Activated CD4-positive, alpha-beta T cell treated with anti-CD3 and anti-CD28 coated beads for 48 hours (primary cell): ENCODE measurements around the gene PACS1.
"Not testable (repeated sequence)": the region's sequence is repeated elsewhere in the genome, so short reads cannot be mapped to it uniquely, and the experiment has no call there.

Experiments used
- DNase-seq: peaks from one replicate; pipeline ENCODE4 v3.0.0-alpha.2; 2020

PACS1 gene

DNA sequence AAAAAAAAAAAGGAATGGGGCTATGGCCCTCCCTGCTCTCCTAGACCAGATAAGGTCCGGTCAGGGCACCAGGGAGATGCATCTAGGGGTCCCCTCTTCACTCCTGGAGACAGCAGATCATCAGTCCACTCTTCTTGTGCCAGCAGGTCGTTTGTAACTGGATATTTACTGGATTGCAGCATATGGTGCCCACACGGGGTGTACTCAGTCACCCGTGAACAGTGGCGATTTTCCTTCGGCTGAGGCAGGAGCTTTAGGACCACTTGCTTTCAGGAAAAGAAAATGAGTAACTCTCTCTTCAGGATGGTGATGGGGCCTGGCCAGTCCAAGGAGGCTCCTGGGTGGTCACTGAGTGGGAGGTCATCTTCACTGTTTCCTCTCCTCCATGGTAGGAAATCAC lies 160.1 kb downstream of the PACS1 start:
- DNase-seq: no peak

DNA sequence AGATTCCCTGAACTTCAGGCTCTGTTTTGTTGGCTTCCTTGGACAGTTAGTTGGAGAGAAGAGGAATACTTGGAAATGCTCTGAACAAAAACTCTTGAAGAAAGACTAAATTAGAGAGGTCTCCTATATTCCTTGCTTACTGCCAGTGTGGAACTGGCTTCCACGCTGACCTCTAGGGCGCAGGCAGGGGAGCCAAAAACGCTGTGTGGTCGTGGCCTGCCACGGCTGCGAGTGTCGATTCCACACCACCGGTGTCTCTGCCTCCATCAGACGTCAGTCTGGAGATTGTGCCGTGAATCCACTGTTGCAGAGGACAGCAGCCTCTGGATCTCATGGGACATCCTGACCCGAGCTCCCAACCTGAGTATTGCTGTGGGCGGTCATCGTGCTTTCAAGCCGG lies 160.9 kb downstream of the PACS1 start:
- no peak for DNase-seq

DNA sequence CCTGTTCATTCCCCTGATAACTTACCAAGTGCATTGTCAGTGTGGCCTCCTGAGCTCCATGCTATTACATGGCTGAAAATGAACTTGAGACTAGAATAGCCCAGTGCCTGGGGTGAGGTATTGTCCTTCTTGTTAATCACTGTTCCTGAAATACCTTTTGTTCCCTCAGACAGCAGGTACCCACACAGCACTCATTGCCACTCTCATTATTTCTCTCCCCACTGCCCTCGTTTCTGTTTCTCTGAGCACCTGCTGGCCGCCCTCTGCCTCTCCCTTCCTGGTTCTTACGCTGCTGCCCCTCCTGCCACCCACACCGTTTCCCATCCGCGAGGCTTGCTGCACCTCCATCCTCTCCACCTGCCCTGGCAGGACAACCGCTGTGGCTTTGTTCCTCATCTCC lies 161.5 kb downstream of the PACS1 start:
- DNase-seq: no peak

DNA sequence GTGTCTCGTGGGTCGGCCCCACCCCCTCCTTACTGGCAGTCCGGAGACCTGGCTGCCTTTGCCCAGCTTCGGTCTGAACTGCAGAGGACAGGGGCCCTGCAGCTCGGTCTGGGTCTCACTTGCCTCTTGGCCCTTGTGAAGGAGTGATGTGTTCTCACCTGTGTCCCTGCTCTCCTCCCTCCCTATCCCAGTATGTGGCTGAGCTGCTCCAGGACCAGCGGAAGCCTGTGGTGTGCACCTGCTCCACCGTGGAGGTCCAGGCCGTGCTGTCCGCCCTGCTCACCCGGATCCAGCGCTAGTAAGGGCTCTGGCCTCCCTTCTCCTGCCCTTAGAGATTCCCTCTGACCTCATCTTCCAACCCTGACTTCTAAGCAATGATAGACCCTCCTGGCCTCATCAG lies 162.7 kb downstream of the PACS1 start:
- DNase-seq: no peak

DNA sequence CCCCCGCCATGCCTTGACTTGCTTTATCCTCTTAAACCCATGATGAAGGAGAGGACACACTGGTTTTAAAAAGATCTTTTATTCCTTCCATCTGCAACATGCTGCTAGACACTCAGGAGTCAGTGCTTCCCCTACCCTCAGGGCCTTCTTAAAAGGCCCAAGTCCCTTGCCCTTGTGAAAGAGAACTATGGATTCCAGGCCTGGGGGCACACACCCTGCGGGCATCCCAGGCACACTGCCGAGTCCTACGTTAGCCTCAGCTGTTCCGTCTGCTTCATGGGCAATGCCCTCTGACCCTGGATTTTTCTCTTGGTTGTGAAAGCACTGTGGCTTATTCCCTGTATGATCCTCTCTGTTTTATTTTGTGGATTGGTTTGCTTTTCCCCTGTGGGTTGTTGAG lies 163.2 kb downstream of the PACS1 start:
- no peak for DNase-seq

DNA sequence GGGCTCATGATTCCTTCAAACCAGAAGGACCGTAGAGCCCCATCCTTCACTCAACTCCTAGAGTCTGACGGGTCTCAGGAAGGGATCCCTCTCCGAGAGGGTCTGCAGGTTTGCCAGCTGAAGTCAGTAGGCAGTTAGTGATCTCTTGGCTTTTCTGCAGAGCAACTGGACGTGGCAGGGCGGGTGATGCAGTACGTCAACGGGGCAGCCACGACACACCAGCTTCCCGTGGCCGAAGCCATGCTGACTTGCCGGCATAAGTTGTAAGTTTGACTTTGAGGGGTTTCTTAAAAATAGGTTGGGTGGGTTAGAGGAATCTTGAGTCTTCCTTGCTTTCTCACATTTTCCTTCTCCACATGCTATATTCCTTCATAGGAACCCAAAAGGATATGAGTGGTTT lies 165.1 kb downstream of the PACS1 start:
- DNase-seq: no peak

DNA sequence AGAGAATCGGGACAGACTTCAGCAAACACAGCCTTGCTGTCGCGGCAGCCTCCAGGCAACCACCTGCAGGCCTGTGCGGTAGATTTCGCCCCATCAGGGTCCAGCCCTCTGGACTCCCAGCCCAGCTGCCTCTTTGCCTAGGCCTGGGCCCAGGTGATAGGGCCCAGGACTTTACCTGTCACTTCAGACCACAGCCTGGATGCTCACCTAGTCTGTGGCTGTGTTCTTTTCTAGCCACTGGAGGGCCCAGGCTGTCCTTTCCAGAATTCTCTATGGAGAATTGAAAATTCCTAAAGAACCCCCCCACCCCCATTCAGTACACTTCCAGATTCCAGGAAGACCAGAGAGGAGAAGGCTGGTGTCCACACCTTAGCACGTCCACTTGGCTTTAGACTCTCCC lies 167.8 kb downstream of the PACS1 start:
- DNase-seq: no peak

DNA sequence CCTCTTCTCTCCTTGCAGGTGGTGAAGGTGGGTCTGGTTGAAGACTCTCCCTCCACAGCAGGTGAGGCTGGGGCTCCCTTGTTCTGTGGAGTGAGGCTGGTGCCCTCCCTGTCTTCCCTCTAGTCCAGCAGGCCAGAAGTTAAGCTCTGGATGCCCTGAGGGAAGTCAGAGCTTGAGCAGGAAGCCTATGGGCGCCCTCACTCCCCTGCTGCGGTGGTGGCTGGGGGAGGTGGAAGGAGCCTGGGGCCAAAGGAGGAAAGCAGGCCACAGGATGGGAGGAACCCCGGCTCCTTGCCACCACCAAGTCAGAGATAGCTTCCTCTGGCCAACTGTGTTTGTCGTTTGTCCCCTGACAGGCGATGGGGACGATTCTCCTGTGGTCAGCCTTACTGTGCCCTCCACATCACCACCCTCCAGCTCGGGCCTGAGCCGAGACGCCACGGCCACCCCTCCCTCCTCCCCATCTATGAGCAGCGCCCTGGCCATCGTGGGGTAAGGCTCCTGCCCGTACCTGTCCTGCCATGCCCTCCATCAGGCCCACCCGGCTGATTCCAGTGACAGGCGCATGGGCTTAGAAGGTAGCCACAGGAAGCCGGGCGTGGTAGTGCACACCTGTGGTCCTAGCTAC lies 168.8 kb downstream of the PACS1 start:
- no peak for DNase-seq

DNA sequence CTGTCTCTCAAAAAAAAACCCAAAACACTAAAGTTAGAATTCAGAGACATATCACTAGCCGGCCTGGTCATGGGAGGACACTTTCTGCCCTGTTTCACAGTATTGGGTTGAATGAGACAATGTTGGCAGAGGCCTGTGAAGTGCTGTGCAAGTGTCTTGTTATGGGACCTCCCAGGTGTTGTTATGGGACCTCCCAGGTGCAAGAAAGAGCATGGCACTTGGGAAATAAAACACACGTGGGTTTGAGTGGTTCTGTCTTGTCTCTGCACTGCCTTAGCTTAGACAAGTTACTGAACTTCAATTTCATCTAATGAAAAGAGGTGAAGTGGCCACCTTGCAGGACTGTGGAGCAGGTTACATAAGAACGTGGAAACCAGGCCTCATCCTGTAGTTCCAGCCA lies 169.4 kb downstream of the PACS1 start:
- DNase-seq: no peak

DNA sequence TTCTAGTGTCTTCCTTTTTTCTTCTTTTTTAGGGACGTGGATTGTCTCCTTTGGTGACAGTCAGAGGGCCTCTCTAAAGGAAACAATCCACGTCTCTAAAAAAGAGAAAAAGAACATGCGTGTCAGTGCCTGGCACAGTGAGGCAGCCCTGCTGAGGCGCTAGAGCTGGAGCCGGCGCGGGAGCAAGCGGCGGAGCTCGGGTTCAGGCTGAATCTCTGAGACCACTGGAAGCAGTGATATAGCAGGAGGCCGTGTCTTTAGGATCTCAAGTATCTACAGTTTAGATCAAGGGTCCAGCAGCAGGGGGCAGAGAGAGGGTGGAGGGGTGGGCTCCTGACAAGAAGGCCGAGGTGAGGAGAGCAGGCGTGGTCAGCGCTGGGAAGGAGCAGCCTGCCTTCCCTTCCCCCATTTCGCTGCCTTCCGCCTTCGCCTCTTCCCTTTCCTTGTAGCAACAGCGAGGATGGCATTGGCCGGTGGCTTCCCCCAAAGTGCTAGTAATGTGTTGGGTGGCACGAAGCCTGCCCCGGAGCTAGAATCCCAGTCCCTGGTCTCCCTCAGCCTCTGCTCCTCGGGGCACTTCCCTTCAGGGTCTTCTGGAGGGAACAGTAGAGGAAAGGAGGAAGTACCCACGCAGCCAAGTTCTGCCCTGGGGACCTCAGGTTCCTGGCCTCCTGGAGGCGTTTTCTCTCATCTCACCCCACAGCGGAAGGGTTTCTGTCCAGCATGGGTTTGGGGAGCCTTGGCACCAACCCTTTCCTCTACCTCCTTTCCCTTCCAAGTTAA lies 170.1 kb downstream of the PACS1 start:
- DNase-seq: no peak

DNA sequence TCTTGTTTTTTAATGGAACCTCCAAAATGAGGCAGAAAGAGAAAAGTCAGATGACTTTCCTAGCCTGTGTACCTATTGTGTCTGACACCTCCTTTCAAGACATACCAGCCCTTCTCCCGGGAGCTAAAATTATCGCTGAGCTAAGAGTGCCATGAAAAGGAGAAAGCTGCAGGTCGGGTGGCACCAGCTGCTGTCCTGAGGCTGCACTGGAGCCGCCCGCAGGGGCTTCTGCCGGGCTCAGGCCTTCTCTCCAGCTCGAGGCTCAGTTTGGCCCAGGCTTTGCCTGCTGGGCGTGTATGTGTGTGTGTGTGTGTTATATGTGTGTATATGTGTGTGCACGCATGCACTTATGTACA lies 170.7 kb downstream of the PACS1 start:
- DNase-seq: no peak

DNA sequence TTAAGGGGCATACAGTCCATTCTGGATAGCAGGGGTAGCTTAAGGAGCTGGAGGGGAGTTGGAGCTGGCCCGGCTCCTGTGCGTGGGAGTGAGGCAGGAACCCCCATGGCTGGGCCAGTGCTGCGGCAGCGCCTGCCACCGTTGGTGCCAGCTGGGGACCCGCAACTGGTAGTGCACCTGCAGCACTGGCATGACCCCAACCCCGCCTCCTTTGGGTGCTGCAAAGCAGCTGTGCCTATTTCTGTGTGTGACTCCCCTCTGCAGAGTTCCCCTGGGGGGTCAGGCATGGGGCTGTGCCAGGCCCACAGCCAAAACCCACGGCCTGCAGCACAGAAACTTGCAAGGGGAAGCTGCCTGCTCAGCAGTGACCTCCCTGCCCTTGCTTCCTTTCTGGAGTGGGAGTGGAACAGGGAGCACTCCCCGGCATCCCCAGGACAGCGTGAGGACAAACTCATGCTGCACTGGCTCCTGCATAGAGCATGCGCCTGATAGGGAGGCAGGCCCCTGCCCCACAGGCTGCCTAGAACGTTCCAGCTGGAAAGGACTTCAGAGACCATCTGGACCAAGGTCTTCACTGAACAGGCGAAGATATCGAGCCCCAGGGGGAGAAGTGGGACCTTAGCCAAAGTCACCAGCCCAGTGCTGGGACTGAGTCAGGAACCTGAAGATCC lies 172.2 kb downstream of the PACS1 start:
- no peak for DNase-seq

DNA sequence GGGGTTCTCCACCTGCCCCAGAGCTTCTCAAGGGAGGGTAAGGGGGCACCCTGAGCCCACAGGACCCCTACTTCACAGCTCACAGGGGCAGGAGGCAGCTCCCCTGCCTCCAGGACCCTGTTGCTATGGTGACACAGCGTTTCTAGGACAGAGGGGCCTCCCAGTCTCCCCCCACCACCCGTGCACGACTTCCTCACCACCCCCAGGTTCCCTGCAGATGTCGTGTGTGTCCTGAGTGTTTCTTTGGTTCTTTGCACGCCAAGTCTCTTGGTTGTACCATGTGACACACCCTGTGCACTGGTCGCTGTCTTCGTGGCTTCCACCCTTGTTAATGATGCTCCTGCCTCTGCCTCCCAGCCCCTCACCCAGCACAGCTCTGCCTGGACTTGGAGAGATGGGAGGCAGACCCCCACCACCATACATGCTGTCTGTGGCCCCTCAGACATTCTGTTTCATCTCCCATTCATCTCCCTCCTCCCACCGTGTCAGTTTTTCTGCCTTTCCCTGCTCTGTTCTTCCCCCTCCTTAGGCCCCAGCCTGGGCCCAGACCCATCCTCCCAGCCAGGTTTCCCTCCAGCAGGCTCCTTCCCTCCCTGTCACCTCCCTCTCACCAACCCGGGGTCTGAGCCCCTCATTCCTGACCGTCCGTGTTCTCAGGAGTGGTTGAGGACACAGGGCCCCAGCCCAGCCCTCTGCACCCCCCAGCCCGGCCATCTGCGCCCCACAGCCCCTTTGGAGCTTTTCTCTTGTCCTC lies 173.9 kb downstream of the PACS1 start:
- no peak for DNase-seq

DNA sequence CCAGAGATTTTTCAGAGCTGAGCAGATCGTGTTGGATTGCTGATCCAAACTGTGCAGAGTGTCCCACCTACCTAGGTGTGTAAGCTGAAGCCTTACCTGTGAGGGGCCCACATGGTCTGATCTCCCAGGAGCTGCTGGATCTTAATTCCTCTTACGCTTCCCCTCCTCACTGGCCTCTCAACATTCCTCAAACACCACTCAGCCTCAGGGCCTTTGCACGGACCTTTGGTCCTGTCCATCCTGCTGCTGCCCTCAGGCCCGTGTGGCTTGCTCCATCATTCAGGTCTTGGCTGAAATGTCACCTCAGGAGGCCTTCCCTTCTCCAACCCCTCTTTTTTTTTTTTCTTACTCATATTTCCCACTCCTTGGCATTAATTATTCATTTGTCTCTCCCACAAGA lies 177.2 kb downstream of the PACS1 start:
- DNase-seq: no peak

DNA sequence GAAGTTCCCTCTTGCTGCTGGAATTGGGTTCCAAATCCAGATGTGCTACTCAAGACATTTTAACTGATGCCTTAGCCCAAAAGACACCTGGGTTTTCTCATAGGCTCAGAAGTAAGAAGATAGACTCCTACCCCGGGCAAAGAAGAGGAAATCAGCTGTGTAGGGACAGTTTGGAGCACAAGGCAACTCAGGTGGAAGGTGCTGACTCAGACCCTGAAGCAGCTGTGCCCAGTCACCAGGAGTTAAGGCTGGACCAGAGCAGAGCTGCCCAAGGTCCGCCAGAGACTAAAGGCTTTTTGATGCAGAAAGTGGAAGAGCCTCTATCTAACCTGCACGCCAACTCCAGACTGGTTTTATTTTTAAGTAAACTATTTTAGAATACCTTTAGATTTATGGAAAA lies 177.7 kb downstream of the PACS1 start:
- DNase-seq: no peak

DNA sequence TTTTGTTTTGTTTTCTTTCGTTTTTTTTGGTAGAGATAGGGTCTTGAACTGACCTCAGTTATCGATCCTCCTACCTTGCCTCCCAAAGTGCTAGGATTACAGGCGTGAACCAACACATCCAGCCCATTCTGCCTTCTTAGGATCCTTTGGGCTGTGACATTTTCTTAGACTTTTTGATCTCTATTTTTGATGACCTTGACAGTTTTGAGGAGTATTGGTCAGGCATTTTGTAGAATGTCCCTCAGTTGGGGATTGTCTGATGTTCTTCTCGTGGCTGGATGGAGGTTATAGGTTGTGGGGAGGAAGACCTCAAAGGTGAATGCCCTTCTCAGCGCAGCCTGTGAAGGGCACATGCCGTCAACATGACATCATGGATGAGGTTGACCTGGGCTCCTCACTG lies 178.8 kb downstream of the PACS1 start:
- DNase-seq: no peak

DNA sequence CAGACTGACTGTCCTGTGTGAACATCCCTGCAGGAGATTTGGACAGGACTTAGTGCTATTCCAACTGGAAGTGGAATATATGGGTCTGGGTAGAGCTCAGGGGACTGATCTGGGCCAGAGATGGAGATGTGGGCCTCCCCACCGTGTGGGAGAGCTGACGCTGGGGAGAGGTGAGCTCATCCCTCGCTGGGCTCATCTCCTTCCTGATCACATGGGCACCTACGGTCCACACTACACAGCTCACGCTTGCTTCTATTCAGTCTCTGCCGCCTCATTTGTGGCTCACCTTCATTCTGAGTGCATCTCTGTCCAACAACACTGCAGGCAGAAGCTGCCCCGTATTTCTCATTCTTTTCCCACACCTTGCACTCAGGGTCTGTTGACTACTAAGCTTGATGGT lies 181.7 kb downstream of the PACS1 start:
- DNase-seq: no peak

DNA sequence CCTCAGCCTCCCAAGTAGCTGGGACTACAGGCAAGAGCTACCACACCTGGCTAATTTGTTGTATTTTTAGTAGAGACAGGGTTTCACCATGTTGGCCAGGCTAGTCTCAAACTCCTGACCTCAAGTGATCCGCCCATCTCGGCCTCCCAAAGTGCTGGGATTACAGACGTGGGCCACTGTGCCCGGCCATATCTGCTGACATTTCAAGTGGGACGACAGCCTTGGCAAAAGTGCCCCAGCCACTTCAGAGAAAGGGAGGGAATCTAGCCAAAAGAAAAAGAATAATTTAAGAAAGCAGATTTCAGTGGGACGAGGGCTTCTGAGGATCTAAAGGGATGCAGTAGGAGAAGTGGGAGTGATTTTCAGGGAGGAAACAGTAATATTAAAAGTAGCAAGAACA lies 183.0 kb downstream of the PACS1 start:
- not testable (repeated sequence) for DNase-seq

DNA sequence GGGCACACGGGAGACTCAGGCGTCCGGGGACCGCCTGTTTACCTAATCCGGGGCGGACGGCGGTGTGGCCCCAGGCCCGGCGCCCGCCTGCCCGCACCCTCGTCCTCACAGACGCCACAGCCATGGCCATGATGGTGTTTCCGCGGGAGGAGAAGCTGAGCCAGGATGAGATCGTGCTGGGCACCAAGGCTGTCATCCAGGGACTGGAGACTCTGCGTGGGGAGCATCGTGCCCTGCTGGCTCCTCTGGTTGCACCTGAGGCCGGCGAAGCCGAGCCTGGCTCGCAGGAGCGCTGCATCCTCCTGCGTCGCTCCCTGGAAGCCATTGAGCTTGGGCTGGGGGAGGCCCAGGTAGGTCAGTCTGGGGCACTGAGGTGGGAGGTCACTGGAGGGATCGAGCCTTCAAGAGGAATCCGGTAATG lies 188.4 kb downstream of the PACS1 start:
- DNase-seq: no peak

DNA sequence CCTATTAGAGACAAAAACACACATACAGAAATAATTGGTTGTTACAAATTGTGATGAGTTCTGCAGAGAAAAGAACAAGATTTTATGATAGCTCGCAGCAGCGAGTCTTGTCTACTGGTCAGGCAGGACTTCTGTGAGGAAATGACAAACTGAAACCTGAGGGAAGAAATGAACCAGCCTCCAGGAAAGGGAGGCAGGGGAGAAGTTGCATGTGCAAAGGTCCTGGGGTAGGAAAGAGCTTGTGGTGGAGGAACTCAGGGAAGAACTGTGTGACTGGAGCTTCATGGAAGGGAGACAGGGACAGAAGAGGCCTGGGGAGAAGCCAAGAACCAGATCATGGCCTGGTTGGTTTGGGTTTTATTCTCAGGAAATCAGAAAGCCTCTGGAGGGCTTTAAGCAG lies 189.2 kb downstream of the PACS1 start:
- DNase-seq: no peak

DNA sequence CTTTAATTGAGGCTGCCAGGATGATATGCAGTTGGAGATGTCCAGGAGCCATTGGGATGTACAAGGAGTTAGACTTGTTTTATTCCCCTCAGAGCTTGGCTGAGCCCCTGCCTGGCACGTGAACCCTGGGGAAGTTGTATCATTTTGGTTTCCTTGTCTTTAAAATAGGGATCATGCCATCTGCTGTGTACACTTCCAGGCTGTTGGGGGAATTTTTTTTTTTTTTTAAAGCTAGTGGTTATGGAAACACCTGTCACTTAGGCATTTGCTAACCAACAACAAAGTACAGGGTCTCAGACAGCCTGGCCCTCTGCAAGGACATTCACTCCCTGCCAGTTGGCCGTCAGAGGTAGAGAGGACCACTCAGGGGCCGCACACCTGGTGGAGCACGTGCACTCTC lies 189.9 kb downstream of the PACS1 start:
- DNase-seq: no peak

DNA sequence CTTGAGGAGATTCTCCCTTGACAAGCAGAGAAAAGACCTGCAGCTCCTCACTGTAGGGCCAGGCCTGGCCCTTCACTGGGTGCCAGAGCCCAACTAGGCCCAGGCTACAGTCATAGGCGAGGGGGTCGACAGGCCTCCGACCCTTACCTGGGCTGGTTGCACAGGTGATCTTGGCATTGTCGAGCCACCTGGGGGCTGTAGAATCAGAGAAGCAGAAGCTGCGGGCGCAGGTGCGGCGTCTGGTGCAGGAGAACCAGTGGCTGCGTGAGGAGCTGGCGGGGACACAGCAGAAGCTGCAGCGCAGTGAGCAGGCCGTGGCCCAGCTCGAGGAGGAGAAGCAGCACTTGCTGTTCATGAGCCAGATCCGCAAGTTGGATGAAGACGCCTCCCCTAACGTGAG lies 191.5 kb downstream of the PACS1 start:
- no peak for DNase-seq

DNA sequence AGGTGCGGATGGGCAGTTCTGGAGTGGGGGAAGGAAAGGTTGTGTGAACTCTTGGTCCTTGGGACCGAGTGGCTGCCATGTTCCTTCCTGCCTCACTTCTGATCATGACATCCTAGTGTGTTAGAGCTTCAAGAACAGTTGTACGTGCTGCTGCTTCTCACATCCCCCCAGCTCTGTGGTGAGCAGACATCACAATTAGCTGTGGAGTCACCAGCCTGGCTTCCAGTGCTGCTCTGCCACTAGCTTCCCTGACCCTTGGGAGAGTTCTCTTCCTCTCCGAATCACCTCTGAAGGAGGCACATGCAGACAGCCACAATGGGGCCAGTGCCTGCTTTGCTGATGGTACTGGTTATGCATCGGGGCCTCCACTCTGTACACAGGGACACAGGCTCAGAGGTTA lies 192.1 kb downstream of the PACS1 start:
- DNase-seq: no peak

DNA sequence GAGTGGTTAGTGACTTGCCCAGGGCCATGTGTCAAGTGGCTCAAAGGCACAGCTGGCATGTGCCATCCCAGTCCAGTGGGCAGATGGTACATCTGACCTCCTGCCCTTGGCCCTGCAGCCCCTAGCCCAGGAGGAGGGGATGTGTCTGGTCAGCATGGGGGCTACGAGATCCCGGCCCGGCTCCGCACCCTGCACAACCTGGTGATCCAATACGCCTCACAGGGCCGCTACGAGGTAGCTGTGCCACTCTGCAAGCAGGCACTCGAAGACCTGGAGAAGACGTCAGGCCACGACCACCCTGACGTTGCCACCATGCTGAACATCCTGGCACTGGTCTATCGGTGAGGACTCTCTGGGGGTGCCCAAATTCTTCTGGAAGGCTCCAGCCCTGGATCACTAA lies 192.6 kb downstream of the PACS1 start:
- DNase-seq: no peak
